Transverse colon (tissue), 4 donors: ENCODE results near the gene TRABD. TPM values are rescaled to one million over a fixed set of nuclear protein-coding genes. Genes with fewer than 3 reads are reported as not detected.
"Not testable (repeated sequence)": the region's sequence is repeated elsewhere in the genome, so short reads cannot be mapped to it uniquely, and the experiment has no call there.

Experiments used
- DNase-seq: peaks from one replicate; pipeline ENCODE4 v3.0.0-alpha.2; 2019
- H3K27ac ChIP-seq, 4 donors: fragments of 200-600 bp; sonication (generic); 2 replicates each; pipeline ENCODE4 v1.5.1; 2016 to 2018; ENCODE audit warnings: inconsistent platforms in 4 of 4
- H3K27me3 ChIP-seq: fragments of 200-600 bp; sonication (generic); 2 replicates; pipeline ENCODE4 v1.5.1; 2017; ENCODE audit warnings: inconsistent platforms
- H3K36me3 ChIP-seq, 4 donors: fragments of 200-600 bp; sonication (generic); 2 replicates each; pipeline ENCODE4 v1.5.1; 2017 to 2019; ENCODE audit warnings: inconsistent platforms in 4 of 4
- H3K4me1 ChIP-seq, 4 donors: fragments of 200-600 bp; sonication (generic); 2 replicates each; pipeline ENCODE4 v1.5.1; 2017 to 2020; ENCODE audit warnings: inconsistent platforms in 4 of 4
- H3K4me3 ChIP-seq, 4 donors: fragments of 200-600 bp; sonication (generic); 1 replicate in 1 of 4; 2 replicates in 3 of 4; pipeline versions ENCODE4 v1.5.1 to v1.6.1; 2017 to 2019; ENCODE audit warnings: inconsistent platforms in 4 of 4
- H3K9me3 ChIP-seq, 2 donors: fragments of 200-600 bp; sonication (generic); 2 replicates each; pipeline ENCODE4 v1.5.1; 2017 to 2019; ENCODE audit warnings: inconsistent platforms in 2 of 2
- POLR2A ChIP-seq: fragments of 450-650 bp; IDR thresholded peaks from one replicate; pipeline ENCODE4 v1.6.1; 2016; ENCODE audit warnings: antibody characterized with exemption, mild to moderate bottlenecking, moderate library complexity
- POLR2AphosphoS5 ChIP-seq, 3 donors: sonication (generic); formaldehyde crosslinking; IDR thresholded peaks; one replicate each; pipeline ENCODE4 v1.6.1; 2016; ENCODE audit warnings: antibody characterized with exemption in 3 of 3
- WGBS, 2 donors: methylation state at CpG; one replicate each; pipeline ENCODE4 v1.1.5; 2018; ENCODE audit warnings: low coverage in 1 of 2; 5-methylcytosine and 5-hydroxymethylcytosine counted together
- in situ Hi-C, 4 donors: fragments of 200-750 bp; cut with MboI; loops; one replicate each; pipeline versions ENCODE4 v1.15.0 to v1.15.1; 2017; ENCODE audit warnings: low sequenced_read_pairs in 3 of 4, low pct_ligation_motif_present in 1 of 4, low pct_unique_long_range_greater_than_20kb in 1 of 4
- intact Hi-C: fragments of 100-400 bp; cut with DNase I; formaldehyde crosslinking; loops from one replicate; pipeline ENCODE4 v1.15.1; 2023; ENCODE audit warnings: low total_unique reads
- total RNA-seq, 4 donors: library from RNA; depleted of rRNA; stranded (reverse); fragments of >200 nt; gene quantifications; one replicate each; pipeline ENCODE4 v1.1.0, GENCODE V29; 2016
- TF ChIP-seq, protein P1 (sequence below), 5 experiments: fragments of 200-600 bp in 3 of 5; fragments of 450-650 bp in 2 of 5; sonication (generic) in 3 of 5; IDR thresholded peaks; 1 replicate in 2 of 5; 2 replicates in 3 of 5; pipeline ENCODE4 v1.5.1; 2016 to 2017; ENCODE audit warnings: antibody characterized with exemption in 5 of 5, inconsistent platforms in 3 of 5, mild to moderate bottlenecking in 2 of 5, moderate library complexity in 1 of 5

TRABD gene
- total RNA-seq, 4 donors from 2014 or later: 40.6 to 109 (median 69.4) TPM

DNA sequence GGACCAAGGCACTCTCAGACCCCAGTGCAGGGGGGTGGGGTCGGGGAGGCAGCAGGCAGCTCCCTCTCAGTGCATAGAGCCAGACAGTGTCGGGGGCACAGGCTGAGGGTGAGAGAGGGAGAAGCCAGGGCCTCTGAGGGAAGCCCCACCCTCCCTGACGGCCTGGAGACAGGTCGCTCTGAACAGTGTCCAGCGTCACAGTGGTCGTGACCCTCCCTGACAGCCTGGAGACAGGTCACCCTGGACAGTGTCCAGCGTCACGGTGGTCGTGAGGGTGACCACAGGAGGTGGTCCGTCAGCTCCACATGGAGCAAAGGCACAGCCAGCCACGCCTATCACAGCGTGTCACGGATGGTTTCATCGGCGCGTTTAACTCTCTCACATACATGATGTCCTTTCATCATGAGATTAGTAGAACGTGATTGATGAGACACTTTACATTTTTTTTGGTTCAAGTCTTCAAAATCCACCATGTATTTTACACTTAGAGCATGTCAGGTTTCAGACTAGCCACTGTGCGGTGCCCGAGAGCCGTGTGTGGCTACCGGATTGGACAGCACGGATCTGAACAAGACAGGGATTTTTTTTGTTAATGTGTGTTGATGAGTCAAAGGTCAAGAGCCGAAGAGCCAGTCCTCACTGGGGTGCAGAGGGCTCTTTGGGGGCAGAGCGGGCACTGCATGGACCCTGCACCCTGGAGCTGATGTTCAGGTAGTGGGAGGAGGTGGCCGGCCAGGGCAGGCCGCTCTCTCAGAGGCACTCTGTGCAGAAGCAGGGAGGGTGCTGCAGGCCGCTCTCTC, 39.1 kb upstream of the TRABD start:
- intact Hi-C loops: no loop called here
- Histone ChIP-seq H3K27me3 (peaks cover 33% of the 10 kb centered on the region), H3K4me3 (no peak overlapping the region), H3K4me1 (no peaks in the 10 kb centered on the region), H3K36me3 (no peaks in the 10 kb centered on the region), H3K27ac (no peak overlapping the region), H3K9me3 (no peaks in the 10 kb centered on the region)
- in situ Hi-C loops: loop anchor here in 2 of 4 donors (10.0 kb wide), 2 partner anchors 58 to 68 kb away; partner anchors contain the start of gene SELENOO (in 1 of the 2)
- no peak for TF ChIP-seq POLR2AphosphoS5 (IDR thresholded peaks at IDR 0.05)
- TF ChIP-seq, protein P1, sequence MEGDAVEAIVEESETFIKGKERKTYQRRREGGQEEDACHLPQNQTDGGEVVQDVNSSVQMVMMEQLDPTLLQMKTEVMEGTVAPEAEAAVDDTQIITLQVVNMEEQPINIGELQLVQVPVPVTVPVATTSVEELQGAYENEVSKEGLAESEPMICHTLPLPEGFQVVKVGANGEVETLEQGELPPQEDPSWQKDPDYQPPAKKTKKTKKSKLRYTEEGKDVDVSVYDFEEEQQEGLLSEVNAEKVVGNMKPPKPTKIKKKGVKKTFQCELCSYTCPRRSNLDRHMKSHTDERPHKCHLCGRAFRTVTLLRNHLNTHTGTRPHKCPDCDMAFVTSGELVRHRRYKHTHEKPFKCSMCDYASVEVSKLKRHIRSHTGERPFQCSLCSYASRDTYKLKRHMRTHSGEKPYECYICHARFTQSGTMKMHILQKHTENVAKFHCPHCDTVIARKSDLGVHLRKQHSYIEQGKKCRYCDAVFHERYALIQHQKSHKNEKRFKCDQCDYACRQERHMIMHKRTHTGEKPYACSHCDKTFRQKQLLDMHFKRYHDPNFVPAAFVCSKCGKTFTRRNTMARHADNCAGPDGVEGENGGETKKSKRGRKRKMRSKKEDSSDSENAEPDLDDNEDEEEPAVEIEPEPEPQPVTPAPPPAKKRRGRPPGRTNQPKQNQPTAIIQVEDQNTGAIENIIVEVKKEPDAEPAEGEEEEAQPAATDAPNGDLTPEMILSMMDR (IDR thresholded peaks at IDR 0.05): peak; percentile 70 to 82 (median 73)
- peak; percentile 58 for DNase-seq
- WGBS, 2 donors: 38% methylated on average over 25 of the region's 27 CpGs; no CpG with 5 or more reads in 1 of the 2 donors

DNA sequence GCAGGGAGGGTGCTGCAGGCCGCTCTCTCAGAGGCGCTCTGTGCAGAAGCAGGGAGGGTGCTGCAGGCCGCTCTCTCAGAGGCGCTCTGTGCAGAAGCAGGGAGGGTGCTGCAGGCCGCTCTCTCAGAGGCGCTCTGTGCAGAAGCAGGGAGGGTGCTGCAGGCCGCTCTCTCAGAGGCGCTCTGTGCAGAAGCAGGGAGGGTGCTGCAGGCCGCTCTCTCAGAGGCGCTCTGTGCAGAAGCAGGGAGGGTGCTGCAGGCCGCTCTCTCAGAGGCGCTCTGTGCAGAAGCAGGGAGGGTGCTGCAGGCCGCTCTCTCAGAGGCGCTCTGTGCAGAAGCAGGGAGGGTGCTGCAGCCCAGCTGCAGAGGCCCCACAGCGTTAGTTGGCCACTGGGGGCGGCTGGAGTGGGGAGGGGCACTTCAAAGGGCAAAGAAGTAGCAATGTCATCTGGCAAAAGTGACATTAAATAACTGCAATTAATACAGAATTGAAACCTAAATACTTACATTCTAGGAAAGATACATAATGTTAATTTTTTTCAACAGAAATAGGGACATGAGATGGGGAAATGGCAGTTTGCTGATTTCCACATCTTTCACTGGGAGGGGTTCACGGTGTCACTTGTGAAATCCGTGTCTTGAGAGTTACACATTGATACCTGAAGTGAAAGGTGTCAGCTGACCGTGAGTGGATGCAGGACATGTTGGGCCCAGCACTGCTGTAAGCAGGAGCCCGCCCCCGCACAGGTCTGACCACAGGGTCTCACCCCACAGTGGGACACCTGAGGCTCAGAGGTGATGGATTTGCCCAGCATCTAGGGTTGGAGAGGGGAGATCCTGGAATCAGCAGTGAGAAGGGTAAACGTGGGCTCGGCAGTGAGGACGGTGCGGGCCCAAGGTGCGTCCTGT, 38.2 kb upstream of the TRABD start:
- H3K36me3 ChIP-seq, DNase-seq, H3K4me3 ChIP-seq, H3K27ac ChIP-seq, intact Hi-C loops, H3K9me3 ChIP-seq, H3K4me1 ChIP-seq: not testable (repeated sequence)
- 81 to 87% methylated on average over 3 to 16 of the region's 26 CpGs for WGBS, 2 donors
- H3K27me3 ChIP-seq: peaks cover 24% of the 10 kb centered on the region
- in situ Hi-C loops: loop anchor here in 2 of 4 donors (10.0 kb wide), 2 partner anchors 57 to 67 kb away; partner anchors contain the start of gene SELENOO (in 1 of the 2)

DNA sequence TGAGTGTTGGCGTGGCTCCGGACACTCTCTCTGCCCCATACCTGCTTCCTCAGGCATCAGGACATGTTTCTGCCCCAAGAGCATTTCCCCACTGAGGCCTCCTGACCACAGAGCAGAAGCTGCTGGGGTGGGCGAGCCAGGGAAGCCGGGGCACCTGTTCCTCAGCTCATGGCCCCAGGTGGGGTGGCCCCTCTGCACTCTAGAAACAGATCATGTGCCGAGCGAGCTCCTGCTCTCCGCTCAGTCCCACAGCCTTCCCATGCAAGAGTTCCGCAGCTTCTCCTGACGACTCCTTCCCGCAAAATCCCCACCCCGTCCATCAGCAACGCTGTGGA, 37.6 kb upstream of the TRABD start:
- intact Hi-C loops (no loop called here), in situ Hi-C loops (loop anchor here in 2 of 4 donors (10.0 kb wide), 2 partner anchors 57 to 67 kb away; partner anchors contain the start of gene SELENOO (in 1 of the 2))
- no peak for TF ChIP-seq POLR2A
- TF ChIP-seq, protein P1 (IDR thresholded peaks at IDR 0.05): no peak
- 78 to 80% methylated on average over 4 to 12 of the region's 12 CpGs for WGBS, 2 donors
- H3K27ac ChIP-seq: no peak overlapping the region
- H3K4me1 ChIP-seq: no peaks in the 10 kb centered on the region
- no peak for DNase-seq
- no peaks in the 10 kb centered on the region for H3K36me3 ChIP-seq
- H3K27me3 ChIP-seq: peaks cover 18% of the 10 kb centered on the region
- no peak overlapping the region for H3K4me3 ChIP-seq
- H3K9me3 ChIP-seq: no peaks in the 10 kb centered on the region

DNA sequence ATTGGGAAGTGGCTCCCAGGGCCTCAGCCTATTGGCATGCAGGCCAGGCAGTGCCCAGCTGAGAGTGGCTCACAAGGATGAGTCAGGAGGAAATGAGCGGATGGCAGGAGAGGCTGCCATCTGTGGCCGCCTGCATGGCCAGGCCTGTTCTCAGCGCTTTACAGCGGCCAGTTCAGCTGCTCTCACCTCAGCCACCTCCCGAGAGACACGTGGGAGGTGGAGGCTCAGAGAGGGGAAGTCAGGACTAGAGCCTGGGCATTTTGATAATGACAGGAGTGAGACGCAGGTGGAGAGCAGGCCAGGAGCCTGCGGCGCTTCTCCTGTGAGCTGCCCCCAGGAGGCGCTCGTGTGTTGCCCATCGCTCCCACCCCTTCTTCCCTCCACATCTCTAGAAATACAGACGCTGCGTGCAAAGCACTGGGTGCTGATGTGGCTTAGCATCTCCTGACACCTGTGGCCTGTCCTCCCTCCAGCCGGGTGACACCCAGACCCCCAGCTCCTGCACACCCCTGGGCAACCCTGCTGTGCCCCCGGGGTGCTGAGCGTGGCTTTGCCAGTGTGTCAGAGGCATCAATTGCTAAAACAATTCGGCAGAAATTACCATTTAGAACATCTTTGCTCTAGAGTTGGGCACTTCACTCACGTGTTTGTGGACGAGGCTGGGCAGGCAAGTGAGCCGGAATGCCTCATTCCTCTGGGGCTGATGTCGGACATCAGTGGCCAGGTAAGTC, 36.6 kb upstream of the TRABD start:
- 35% methylated on average over 22 of the region's 22 CpGs; no CpG with 5 or more reads in 1 of the 2 donors for WGBS, 2 donors
- in situ Hi-C loops (loop anchor here in 2 of 4 donors (10.0 kb wide), 2 partner anchors 56 to 66 kb away; partner anchors contain the start of gene SELENOO (in 1 of the 2)), intact Hi-C loops (no loop called here)
- H3K27me3 ChIP-seq: peaks cover 9% of the 10 kb centered on the region
- H3K9me3 ChIP-seq: no peaks in the 10 kb centered on the region
- DNase-seq: peak; percentile 73
- no peak overlapping the region for H3K4me3 ChIP-seq
- H3K4me1 ChIP-seq: no peaks in the 10 kb centered on the region
- H3K27ac ChIP-seq: no peak overlapping the region
- TF ChIP-seq POLR2AphosphoS5 (IDR thresholded peaks at IDR 0.05) (no peak), POLR2A (no peak)
- TF ChIP-seq, protein P1 (IDR thresholded peaks at IDR 0.05): peak; percentile 61 to 81 (median 78)
- H3K36me3 ChIP-seq: no peaks in the 10 kb centered on the region
